Measurements from ENCODE around the gene PCBP2.

DNA sequence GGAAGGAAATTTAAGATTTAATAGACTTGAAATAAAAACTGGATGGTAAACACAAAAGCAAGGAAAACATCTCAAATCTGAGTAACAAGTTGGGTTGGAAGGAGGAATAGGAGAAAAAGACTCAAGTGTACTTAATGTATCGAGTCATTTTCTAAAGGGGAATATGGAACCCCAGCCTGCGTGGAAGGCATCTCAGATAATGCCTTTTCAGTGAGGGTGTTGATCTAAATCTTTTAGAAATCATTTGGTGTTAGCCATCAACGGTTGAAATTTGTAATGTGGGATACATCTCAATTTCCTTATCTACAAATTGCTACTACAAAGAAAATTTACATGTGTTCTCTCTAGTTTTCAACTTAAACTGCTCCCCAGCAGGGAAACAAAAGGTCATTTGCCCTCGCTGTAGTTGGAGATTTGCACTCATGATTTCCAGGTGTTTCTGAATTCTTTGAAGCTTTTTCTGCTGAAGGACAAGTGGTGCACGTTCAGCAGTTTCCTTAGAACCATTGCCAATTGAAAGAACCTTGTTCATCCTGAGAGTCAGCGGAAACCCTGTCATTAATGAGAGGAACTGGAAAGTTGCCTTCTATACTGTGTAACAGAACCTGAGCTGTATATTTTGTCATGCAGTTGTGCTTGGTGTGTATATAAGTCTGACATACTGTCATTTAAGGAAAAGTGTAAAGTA lies 2.2 kb downstream of the PCBP2 start:
- TF ChIP-seq, protein P1, sequence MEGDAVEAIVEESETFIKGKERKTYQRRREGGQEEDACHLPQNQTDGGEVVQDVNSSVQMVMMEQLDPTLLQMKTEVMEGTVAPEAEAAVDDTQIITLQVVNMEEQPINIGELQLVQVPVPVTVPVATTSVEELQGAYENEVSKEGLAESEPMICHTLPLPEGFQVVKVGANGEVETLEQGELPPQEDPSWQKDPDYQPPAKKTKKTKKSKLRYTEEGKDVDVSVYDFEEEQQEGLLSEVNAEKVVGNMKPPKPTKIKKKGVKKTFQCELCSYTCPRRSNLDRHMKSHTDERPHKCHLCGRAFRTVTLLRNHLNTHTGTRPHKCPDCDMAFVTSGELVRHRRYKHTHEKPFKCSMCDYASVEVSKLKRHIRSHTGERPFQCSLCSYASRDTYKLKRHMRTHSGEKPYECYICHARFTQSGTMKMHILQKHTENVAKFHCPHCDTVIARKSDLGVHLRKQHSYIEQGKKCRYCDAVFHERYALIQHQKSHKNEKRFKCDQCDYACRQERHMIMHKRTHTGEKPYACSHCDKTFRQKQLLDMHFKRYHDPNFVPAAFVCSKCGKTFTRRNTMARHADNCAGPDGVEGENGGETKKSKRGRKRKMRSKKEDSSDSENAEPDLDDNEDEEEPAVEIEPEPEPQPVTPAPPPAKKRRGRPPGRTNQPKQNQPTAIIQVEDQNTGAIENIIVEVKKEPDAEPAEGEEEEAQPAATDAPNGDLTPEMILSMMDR (IDR thresholded peaks at IDR 0.05; ENCODE audit: poor library complexity, severe bottlenecking): no peak
- TF ChIP-seq, protein P2, sequence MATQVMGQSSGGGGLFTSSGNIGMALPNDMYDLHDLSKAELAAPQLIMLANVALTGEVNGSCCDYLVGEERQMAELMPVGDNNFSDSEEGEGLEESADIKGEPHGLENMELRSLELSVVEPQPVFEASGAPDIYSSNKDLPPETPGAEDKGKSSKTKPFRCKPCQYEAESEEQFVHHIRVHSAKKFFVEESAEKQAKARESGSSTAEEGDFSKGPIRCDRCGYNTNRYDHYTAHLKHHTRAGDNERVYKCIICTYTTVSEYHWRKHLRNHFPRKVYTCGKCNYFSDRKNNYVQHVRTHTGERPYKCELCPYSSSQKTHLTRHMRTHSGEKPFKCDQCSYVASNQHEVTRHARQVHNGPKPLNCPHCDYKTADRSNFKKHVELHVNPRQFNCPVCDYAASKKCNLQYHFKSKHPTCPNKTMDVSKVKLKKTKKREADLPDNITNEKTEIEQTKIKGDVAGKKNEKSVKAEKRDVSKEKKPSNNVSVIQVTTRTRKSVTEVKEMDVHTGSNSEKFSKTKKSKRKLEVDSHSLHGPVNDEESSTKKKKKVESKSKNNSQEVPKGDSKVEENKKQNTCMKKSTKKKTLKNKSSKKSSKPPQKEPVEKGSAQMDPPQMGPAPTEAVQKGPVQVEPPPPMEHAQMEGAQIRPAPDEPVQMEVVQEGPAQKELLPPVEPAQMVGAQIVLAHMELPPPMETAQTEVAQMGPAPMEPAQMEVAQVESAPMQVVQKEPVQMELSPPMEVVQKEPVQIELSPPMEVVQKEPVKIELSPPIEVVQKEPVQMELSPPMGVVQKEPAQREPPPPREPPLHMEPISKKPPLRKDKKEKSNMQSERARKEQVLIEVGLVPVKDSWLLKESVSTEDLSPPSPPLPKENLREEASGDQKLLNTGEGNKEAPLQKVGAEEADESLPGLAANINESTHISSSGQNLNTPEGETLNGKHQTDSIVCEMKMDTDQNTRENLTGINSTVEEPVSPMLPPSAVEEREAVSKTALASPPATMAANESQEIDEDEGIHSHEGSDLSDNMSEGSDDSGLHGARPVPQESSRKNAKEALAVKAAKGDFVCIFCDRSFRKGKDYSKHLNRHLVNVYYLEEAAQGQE (IDR thresholded peaks at IDR 0.05; ENCODE audit: borderline replicate concordance): no peak
- no peak for TF ChIP-seq RAD21 (conservative IDR thresholded peaks at IDR 0.05)
- no peak for TF ChIP-seq EZH2 (IDR thresholded peaks at IDR 0.05; ENCODE audit: borderline replicate concordance, insufficient read depth, low read length, poor library complexity, severe bottlenecking)
- TF ChIP-seq EP300 (conservative IDR thresholded peaks at IDR 0.05; ENCODE audit: poor library complexity, severe bottlenecking): no peak
